Epithelial cell of prostate (primary cell): Measurements from ENCODE around the gene ANKS1B.

Experiments used
- DNase-seq: peaks from one replicate; pipeline ENCODE4 v3.0.0-alpha.2; 2011; ENCODE audit warnings: low read depth, low spot score
- H3K27ac ChIP-seq: fragments of 450-650 bp; 2 replicates; pipeline ENCODE4 v1.5.1; 2017; ENCODE audit warnings: mild to moderate bottlenecking

ANKS1B gene

GRCh38 chr12:98738539-98738938, 1246.2 kb downstream of the ANKS1B start:
- DNase-seq: no peak
- no peak overlapping the region for H3K27ac ChIP-seq

- H3K27ac ChIP-seq: no peak overlapping the region
- no peak for DNase-seq
Measured at GRCh38 chr12:98738002-98738401, 1246.7 kb downstream of the ANKS1B start.

- no peak overlapping the region for H3K27ac ChIP-seq
- no peak for DNase-seq
Measured at GRCh38 chr12:98737322-98737712, 1247.4 kb downstream of the ANKS1B start.

GRCh38 chr12:98736352-98737321, 1248.1 kb downstream of the ANKS1B start:
- DNase-seq: no peak
- no peak overlapping the region for H3K27ac ChIP-seq

- H3K27ac ChIP-seq: no peak overlapping the region
- DNase-seq: no peak
Measured at GRCh38 chr12:98735821-98736220, 1248.9 kb downstream of the ANKS1B start.

GRCh38 chr12:98733667-98734350, 1250.9 kb downstream of the ANKS1B start:
- DNase-seq: no peak
- no peak overlapping the region for H3K27ac ChIP-seq

- no peak for DNase-seq
Measured at GRCh38 chr12:98730412-98730811, 1254.3 kb downstream of the ANKS1B start.

GRCh38 chr12:98727196-98727595, 1257.5 kb downstream of the ANKS1B start:
- no peak for DNase-seq
- no peak overlapping the region for H3K27ac ChIP-seq

More at GRCh38 chr12:98730412-98730811, 1254.3 kb downstream of the ANKS1B start:
- no peak overlapping the region for H3K27ac ChIP-seq

GRCh38 chr12:98725476-98726247, 1259.1 kb downstream of the ANKS1B start:
- no peak for DNase-seq
- H3K27ac ChIP-seq: no peak overlapping the region

- H3K27ac ChIP-seq: no peak overlapping the region
- DNase-seq: no peak
Measured at GRCh38 chr12:98724384-98725155, 1260.2 kb downstream of the ANKS1B start.

- no peak overlapping the region for H3K27ac ChIP-seq
- no peak for DNase-seq
Measured at GRCh38 chr12:98721204-98721702, 1263.5 kb downstream of the ANKS1B start.

- DNase-seq: no peak
- H3K27ac ChIP-seq: no peak overlapping the region
Measured at GRCh38 chr12:98719515-98720504, 1264.9 kb downstream of the ANKS1B start.

- H3K27ac ChIP-seq: no peak overlapping the region
- DNase-seq: no peak
Measured at GRCh38 chr12:98714426-98714825, 1270.3 kb downstream of the ANKS1B start.

GRCh38 chr12:98709022-98709421, 1275.7 kb downstream of the ANKS1B start:
- no peak for DNase-seq
- no peak overlapping the region for H3K27ac ChIP-seq

GRCh38 chr12:98701166-98701565, 1283.6 kb downstream of the ANKS1B start:
- no peak for DNase-seq
- H3K27ac ChIP-seq: no peak overlapping the region

- H3K27ac ChIP-seq: no peak overlapping the region
- DNase-seq: no peak
Measured at GRCh38 chr12:98699586-98699985, 1285.2 kb downstream of the ANKS1B start.

GRCh38 chr12:98698603-98699463, 1285.9 kb downstream of the ANKS1B start:
- DNase-seq: peak; percentile 14
- no peak overlapping the region for H3K27ac ChIP-seq

GRCh38 chr12:98697209-98697608, 1287.5 kb downstream of the ANKS1B start:
- no peak overlapping the region for H3K27ac ChIP-seq
- DNase-seq: no peak
